Osteoblast (primary cell): ENCODE measurements around the gene EIF2D. TPM values are rescaled to one million over a fixed set of nuclear protein-coding genes. Genes with fewer than 3 reads are reported as not detected.

Experiments used
- DNase-seq: peaks from one replicate; pipeline ENCODE4 v3.0.0; 2011; ENCODE audit warnings: low spot score, mixed read lengths; ENCODE audit not compliant: insufficient read length; ENCODE audit errors: missing footprints
- H2AFZ ChIP-seq: 2 replicates; pipeline ENCODE4 v1.6.0; 2011; ENCODE audit warnings: mild to moderate bottlenecking, low read length
- H3K27ac ChIP-seq: 2 replicates; pipeline ENCODE4 v1.5.1; 2011; ENCODE audit warnings: mild to moderate bottlenecking, low read depth, low read length, moderate library complexity
- H3K27me3 ChIP-seq: 2 replicates; pipeline ENCODE4 v1.6.0; 2012; ENCODE audit warnings: mild to moderate bottlenecking, control low read depth, inconsistent platforms, low read length, moderate library complexity; ENCODE audit not compliant: insufficient read depth
- H3K36me3 ChIP-seq: 2 replicates; pipeline ENCODE4 v1.5.1; 2011; ENCODE audit warnings: mild to moderate bottlenecking, low read length, control low read depth, moderate library complexity; ENCODE audit not compliant: insufficient read depth
- H3K4me1 ChIP-seq: 2 replicates; pipeline ENCODE4 v1.5.1; 2011; ENCODE audit warnings: mild to moderate bottlenecking, low read length, control low read depth, moderate library complexity; ENCODE audit not compliant: insufficient read depth
- H3K4me2 ChIP-seq: 2 replicates; pipeline ENCODE4 v1.6.0; 2011; ENCODE audit warnings: mild to moderate bottlenecking, low read length; ENCODE audit not compliant: insufficient read depth
- H3K4me3 ChIP-seq: fragments of 200-600 bp; sonication (generic); 3 replicates; pipeline ENCODE4 v1.5.1; 2012; ENCODE audit warnings: mild to moderate bottlenecking, low read length, inconsistent platforms; ENCODE audit not compliant: insufficient read depth
- H3K79me2 ChIP-seq: 2 replicates; pipeline ENCODE4 v1.6.0; 2012; ENCODE audit warnings: mild to moderate bottlenecking, low read length, control low read depth, inconsistent platforms; ENCODE audit not compliant: insufficient read depth
- H3K9me3 ChIP-seq: 2 replicates; pipeline ENCODE4 v1.5.1; 2011; ENCODE audit warnings: low read depth, low read length, control low read depth
- H4K20me1 ChIP-seq: 2 replicates; pipeline ENCODE4 v1.6.0; 2012; ENCODE audit warnings: mild to moderate bottlenecking, low read length, control low read depth; ENCODE audit not compliant: insufficient read depth
- total RNA-seq: library from RNA; depleted of rRNA; stranded (reverse); fragments of >200 nt; gene quantifications from 2 replicates; pipeline ENCODE4 v1.2.3, GENCODE V29; 2012
- TF ChIP-seq, protein P1 (sequence below): IDR thresholded peaks from 2 replicates; pipeline ENCODE4 v1.5.1; 2011; ENCODE audit warnings: mild to moderate bottlenecking, low read depth, low read length, moderate library complexity; ENCODE audit errors: extremely low read depth

The EIF2D gene
- total RNA-seq, 1 donor, result 52.8 TPM

DNA sequence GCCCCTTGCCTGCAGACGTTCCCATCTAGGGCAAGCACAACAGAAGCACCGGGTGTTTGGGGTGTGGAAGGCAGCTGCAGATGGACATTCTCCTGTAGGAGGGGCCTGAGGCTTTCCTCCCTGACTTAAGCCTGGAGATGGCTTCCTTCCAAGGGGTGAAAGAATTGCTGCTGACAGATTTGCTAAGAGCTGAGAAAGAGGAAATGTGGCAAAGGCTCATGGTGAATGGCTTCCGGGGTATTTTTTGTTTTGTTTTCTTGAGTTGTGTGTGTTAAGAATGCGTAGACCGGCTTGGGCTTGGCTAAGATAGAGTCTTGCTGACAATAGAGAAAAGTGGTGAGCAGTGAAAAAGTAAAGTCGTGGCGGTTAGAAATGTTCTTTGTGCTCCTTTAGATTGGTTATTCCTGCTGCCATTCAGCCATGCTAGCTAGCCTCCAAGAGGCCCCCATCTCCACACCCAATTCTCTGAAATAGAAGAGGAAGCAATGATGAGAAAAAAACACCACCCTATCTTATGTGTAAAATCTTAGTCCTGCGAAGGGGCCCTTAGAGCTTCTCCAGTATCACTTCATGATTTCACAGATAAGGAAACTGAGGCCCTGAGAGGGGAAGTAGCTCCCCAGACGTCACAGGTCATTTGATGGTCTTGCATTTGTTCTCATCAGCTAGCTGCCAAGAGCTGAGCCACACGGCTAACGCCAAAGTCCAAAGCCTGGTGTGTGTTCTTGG, 36.9 kb downstream of the EIF2D start:
- Histone ChIP-seq H4K20me1 (no peaks in the 10 kb centered on the region), H2AFZ (peak overlapping the region; percentile 61), H3K9me3 (no peaks in the 10 kb centered on the region), H3K27ac (no peak overlapping the region), H3K36me3 (no peaks in the 10 kb centered on the region), H3K27me3 (no peaks in the 10 kb centered on the region), H3K4me1 (peaks cover 14% of the 10 kb centered on the region), H3K4me3 (no peak overlapping the region), H3K79me2 (no peaks in the 10 kb centered on the region), H3K4me2 (peak overlapping the region; percentile 4)
- DNase-seq, result no peak
- TF ChIP-seq, protein P1, sequence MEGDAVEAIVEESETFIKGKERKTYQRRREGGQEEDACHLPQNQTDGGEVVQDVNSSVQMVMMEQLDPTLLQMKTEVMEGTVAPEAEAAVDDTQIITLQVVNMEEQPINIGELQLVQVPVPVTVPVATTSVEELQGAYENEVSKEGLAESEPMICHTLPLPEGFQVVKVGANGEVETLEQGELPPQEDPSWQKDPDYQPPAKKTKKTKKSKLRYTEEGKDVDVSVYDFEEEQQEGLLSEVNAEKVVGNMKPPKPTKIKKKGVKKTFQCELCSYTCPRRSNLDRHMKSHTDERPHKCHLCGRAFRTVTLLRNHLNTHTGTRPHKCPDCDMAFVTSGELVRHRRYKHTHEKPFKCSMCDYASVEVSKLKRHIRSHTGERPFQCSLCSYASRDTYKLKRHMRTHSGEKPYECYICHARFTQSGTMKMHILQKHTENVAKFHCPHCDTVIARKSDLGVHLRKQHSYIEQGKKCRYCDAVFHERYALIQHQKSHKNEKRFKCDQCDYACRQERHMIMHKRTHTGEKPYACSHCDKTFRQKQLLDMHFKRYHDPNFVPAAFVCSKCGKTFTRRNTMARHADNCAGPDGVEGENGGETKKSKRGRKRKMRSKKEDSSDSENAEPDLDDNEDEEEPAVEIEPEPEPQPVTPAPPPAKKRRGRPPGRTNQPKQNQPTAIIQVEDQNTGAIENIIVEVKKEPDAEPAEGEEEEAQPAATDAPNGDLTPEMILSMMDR, result no peak

DNA sequence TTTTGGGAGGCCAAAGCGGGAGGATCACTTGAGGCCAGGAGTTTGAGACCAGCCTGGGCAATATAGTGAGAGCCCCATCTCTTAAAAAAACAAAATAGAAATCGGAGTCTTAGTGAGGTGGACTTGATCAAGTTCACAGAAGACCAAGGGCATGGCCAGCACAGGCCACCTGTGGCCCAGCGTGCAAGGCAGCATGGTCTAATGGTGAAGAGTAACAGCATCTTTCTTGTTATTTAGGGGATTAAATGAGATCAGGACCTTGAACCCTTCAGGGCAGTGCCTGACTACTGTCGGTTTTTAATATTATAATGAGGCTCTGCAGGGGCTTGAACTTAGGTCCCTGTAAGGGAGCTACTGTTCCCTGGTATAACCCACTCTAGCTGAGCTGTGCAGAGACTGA, 38.5 kb downstream of the EIF2D start:
- Histone ChIP-seq H3K27ac (no peak overlapping the region), H2AFZ (no peak overlapping the region), H3K4me1 (peaks cover 6% of the 10 kb centered on the region), H3K4me2 (no peak overlapping the region), H3K4me3 (no peak overlapping the region), H3K27me3 (no peaks in the 10 kb centered on the region), H4K20me1 (no peaks in the 10 kb centered on the region), H3K9me3 (no peaks in the 10 kb centered on the region), H3K36me3 (no peaks in the 10 kb centered on the region), H3K79me2 (no peaks in the 10 kb centered on the region)
- no peak for DNase-seq
- TF ChIP-seq, protein P1, result no peak

DNA sequence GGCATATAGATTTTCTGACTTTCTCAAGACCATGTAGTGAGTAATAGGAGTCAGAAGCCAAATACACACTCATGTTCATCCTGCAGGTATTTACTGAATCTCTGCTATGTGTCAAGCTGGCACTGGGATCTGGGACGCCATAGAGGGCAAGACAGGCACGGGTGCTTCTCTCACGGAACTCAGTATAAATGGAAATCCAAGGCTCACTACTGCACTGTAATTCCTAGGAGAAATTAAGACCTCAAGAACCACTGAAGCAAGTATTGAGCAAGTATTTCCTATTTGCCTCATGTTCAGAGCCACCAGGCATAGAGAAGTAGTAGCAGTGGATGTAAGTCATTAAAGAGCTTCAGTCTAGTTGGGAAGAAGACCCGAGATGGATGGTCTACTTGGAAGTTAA, 38.9 kb downstream of the EIF2D start:
- Histone ChIP-seq H3K4me1 (peaks cover 9% of the 10 kb centered on the region), H3K27ac (no peak overlapping the region)

DNA sequence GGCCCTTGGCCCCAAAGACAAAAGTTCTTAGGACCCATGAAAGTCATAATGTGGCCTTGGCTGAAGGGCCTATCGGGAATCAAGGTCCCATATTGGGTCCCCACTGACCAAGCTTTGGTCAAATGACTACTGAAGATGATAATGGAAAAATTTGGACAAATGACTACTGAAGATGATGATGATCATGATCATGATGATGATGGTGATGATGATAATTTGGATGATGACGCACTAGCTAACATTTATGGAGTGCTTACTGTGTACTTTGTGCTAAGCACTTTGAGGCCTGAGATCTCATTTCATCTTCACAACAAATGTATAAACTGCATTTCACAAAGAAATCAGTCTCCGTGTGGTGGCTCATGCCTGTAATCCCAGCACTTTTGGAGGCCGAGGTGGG, 39.4 kb downstream of the EIF2D start:
- Histone ChIP-seq H3K27me3 (no peaks in the 10 kb centered on the region), H3K79me2 (no peaks in the 10 kb centered on the region), H3K27ac (no peak overlapping the region), H3K4me3 (no peak overlapping the region), H3K4me2 (no peak overlapping the region), H4K20me1 (no peaks in the 10 kb centered on the region), H3K9me3 (no peaks in the 10 kb centered on the region), H2AFZ (no peak overlapping the region), H3K4me1 (peaks cover 12% of the 10 kb centered on the region), H3K36me3 (no peaks in the 10 kb centered on the region)
- TF ChIP-seq, protein P1, result no peak
- DNase-seq, result no peak

More for the DNA sequence above, 38.9 kb downstream of the EIF2D start:
- Histone ChIP-seq H3K36me3 (no peaks in the 10 kb centered on the region), H2AFZ (no peak overlapping the region), H4K20me1 (no peaks in the 10 kb centered on the region), H3K27me3 (no peaks in the 10 kb centered on the region), H3K4me3 (no peak overlapping the region), H3K79me2 (no peaks in the 10 kb centered on the region), H3K9me3 (no peaks in the 10 kb centered on the region), H3K4me2 (no peak overlapping the region)
- TF ChIP-seq, protein P1, result no peak
- DNase-seq, result no peak
